Activated T-helper 2 cell treated with anti-CD3 and anti-CD28 coated beads, Interferon-gamma antibody, Interleukin-2, Interleukin-4, amounts not matched to agents 10 μg/mL and 5 μg/mL and 100 μg/mL, durations not matched to agents 14 hours and 24 hours and 36 hours (primary cell): ENCODE results near the gene MYLK2. TPM values are rescaled to one million over a fixed set of nuclear protein-coding genes. Genes with fewer than 3 reads are reported as not detected.
"Not testable (repeated sequence)": the region's sequence is repeated elsewhere in the genome, so short reads cannot be mapped to it uniquely, and the experiment has no call there.

Experiments used
- DNase-seq: peaks from one replicate; pipeline ENCODE4 v3.0.0; 2021; ENCODE audit warnings: low spot score
- H3K27ac Mint-ChIP-seq: one replicate; pipeline ENCODE4 v1.8.0; 2021; ENCODE audit warnings: mixed read lengths
- H3K27me3 Mint-ChIP-seq: one replicate; pipeline ENCODE4 v1.8.0; 2021; ENCODE audit warnings: low read depth, mixed read lengths
- H3K36me3 Mint-ChIP-seq: one replicate; pipeline ENCODE4 v1.8.0; 2021; ENCODE audit warnings: low read depth, mixed read lengths
- H3K4me1 Mint-ChIP-seq: one replicate; pipeline ENCODE4 v1.8.0; 2021; ENCODE audit warnings: low read depth, mixed read lengths
- H3K4me3 Mint-ChIP-seq: one replicate; pipeline ENCODE4 v1.8.0; 2021; ENCODE audit warnings: low read depth, mild to moderate bottlenecking, moderate library complexity, mixed read lengths
- H3K9me3 Mint-ChIP-seq: one replicate; pipeline ENCODE4 v1.8.0; 2021; ENCODE audit warnings: mixed read lengths
- intact Hi-C: fragments of 100-400 bp; cut with micrococcal nuclease; formaldehyde crosslinking; loops from one replicate; pipeline ENCODE4 v1.15.1; 2023
- total RNA-seq: library from RNA; stranded (reverse); gene quantifications from 2 replicates; pipeline ENCODE4 v1.2.3, GENCODE V29; 2022

MYLK2 gene
- total RNA-seq, 1 donor from 2014 or later, result 0.27 TPM

DNA sequence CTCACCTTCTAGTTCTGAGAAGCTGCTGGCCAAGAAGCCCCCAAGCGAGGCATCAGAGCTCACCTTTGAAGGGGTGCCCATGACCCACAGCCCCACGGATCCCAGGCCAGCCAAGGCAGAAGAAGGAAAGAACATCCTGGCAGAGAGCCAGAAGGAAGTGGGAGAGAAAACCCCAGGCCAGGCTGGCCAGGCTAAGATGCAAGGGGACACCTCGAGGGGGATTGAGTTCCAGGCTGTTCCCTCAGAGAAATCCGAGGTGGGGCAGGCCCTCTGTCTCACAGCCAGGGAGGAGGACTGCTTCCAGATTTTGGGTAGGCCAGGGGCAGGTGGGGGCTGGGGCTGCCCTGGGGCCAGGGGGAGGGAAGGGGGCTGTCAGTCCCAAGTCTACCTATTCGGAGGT, 2.3 kb downstream of the MYLK2 start:
- H3K27ac Mint-ChIP-seq, result no peak overlapping the region

GRCh38 chr20:31822421-31823330, 3.5 kb downstream of the MYLK2 start:
- Mint-ChIP-seq H3K27ac (no peak overlapping the region), H3K4me3 (no peak overlapping the region), H3K36me3 (no peaks in the 10 kb centered on the region), H3K9me3 (no peaks in the 10 kb centered on the region), H3K27me3 (no peaks in the 10 kb centered on the region), H3K4me1 (peaks cover 5% of the 10 kb centered on the region)
- peak; percentile 63 for DNase-seq
- intact Hi-C loops, result loop anchor here (2.0 to 10.0 kb wide), 3 partner anchors 24 to 270 kb away; partner anchors contain the start of gene PDRG1

More for the DNA sequence above, 2.3 kb downstream of the MYLK2 start:
- H3K36me3 Mint-ChIP-seq, result no peaks in the 10 kb centered on the region
- peaks cover 5% of the 10 kb centered on the region for H3K4me1 Mint-ChIP-seq
- no peak for DNase-seq
- H3K4me3 Mint-ChIP-seq, result no peak overlapping the region
- H3K9me3 Mint-ChIP-seq, result no peaks in the 10 kb centered on the region
- no peaks in the 10 kb centered on the region for H3K27me3 Mint-ChIP-seq
- intact Hi-C loops, result loop anchor here (10.0 kb wide), 1 partner anchor 133 kb away; the partner anchor contains the start of gene PDRG1

GRCh38 chr20:31823360-31824124, 4.4 kb downstream of the MYLK2 start:
- Mint-ChIP-seq H3K4me1 (peaks cover 5% of the 10 kb centered on the region), H3K27me3 (no peaks in the 10 kb centered on the region), H3K27ac (no peak overlapping the region), H3K4me3 (no peak overlapping the region), H3K36me3 (no peaks in the 10 kb centered on the region), H3K9me3 (no peaks in the 10 kb centered on the region)
- DNase-seq, result no peak
- intact Hi-C loops, result loop anchor here (2.0 to 10.0 kb wide), 3 partner anchors 23 to 269 kb away; partner anchors contain the start of gene PDRG1

DNA sequence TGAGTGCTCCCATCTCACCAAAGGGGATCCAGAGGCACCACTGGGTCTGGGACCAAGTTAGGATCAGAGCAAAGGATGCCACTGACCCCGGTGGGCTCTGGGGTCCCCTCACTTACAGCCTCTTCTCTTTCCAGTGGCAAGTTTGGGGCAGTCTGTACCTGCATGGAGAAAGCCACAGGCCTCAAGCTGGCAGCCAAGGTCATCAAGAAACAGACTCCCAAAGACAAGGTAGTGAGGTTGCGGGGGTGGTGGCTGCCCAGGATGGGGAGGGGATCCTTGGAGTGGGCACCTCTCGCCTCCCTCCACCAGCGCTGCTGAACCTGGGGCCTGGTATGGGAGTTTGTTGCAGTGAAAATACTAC, 4.9 kb downstream of the MYLK2 start:
- peaks cover 5% of the 10 kb centered on the region for H3K4me1 Mint-ChIP-seq
- no peak for DNase-seq
- no peaks in the 10 kb centered on the region for H3K27me3 Mint-ChIP-seq
- no peaks in the 10 kb centered on the region for H3K36me3 Mint-ChIP-seq
- H3K9me3 Mint-ChIP-seq, result no peaks in the 10 kb centered on the region
- H3K4me3 Mint-ChIP-seq, result no peak overlapping the region
- intact Hi-C loops, result loop anchor here (10.0 kb wide), 1 partner anchor 131 kb away; the partner anchor contains the start of gene PDRG1
- H3K27ac Mint-ChIP-seq, result no peak overlapping the region

DNA sequence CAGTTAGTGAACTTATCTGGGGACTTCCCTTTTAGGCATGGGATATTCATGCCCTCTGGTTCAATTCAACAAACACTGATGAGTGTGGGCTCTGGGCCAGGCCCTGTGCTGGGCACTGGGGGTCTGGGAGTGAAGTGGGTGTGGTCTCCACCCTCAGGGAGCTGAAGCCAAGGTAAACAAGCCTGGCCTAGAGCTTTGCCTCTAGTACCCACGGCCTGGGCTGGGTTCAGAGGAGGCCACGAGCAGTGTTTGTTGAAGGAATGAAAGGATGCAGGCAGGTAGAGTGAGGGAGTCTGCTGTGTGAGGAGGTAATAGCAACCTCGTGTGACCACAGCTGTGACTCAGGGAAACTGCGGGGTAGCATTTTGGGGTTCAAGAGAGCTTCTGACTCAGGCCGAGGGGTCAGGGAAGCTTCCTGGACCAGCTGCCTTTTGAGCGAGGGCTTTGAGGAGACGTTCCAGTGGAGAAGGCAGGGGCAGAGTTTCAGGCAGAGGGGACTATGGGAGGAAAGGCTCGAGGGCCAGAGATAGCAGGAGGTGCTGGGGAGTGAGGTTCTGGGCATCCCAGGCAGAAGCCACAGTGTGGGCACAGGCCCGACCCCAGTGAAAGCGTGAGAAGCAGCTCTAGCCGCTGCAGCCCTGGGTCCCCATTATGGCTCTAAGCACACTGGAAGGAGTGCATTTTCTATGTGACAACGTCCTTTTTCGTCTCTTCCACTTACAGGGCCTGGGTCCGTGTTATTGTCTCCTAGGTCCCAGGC, 5.6 kb downstream of the MYLK2 start:
- Mint-ChIP-seq H3K4me3 (no peak overlapping the region), H3K4me1 (peaks cover 5% of the 10 kb centered on the region), H3K9me3 (no peaks in the 10 kb centered on the region), H3K36me3 (no peaks in the 10 kb centered on the region), H3K27ac (no peak overlapping the region), H3K27me3 (no peaks in the 10 kb centered on the region)
- intact Hi-C loops, result loop anchor here (10.0 kb wide), 1 partner anchor 130 kb away; the partner anchor contains the start of gene PDRG1
- no peak for DNase-seq

DNA sequence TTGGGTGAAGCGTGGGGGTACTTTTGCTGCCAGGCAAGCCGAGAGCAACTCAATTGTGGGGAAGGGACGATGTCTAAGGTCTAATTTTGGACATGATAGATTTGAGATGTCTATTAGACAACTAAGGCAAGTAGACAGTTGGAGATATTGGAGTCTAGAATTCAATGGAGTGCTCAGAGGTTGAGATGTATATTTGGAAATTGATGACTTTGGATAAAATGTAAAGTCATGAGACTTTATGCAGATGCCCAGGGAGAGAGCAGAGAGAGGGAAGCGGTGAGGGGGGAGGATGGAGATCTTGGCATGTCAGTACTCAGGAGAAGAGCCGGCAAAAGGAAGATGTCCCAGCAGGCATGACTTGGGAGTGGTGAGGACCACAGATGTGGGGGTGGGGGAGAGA, 6.9 kb downstream of the MYLK2 start:
- Mint-ChIP-seq H3K4me1 (peaks cover 5% of the 10 kb centered on the region), H3K27ac (no peak overlapping the region), H3K36me3 (no peaks in the 10 kb centered on the region), H3K27me3 (no peaks in the 10 kb centered on the region), H3K9me3 (no peaks in the 10 kb centered on the region), H3K4me3 (no peak overlapping the region)
- no peak for DNase-seq
- intact Hi-C loops, result loop anchor here (10.0 kb wide), 1 partner anchor 129 kb away; the partner anchor contains the start of gene PDRG1

DNA sequence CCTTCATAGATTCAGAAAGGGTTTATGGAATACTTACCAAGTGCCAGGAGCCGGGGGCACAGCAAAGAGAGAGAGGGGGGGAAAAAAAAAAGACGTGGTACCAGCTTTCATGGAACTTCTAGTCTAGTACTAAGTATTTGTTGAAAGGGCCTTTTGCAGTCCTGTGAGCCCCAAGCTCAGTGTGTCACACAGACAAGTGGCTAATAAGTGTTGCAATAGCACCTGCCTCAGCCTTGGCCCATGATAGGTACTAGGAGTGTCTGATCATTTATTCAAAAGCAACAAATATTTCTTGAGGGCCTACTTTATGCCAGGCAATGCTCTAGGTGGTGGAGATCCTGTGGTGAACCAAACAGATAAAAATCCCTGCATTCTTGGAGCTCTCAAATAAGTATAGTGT, 7.9 kb downstream of the MYLK2 start:
- DNase-seq, result no peak
- no peaks in the 10 kb centered on the region for H3K9me3 Mint-ChIP-seq
- no peaks in the 10 kb centered on the region for H3K36me3 Mint-ChIP-seq
- no peaks in the 10 kb centered on the region for H3K27me3 Mint-ChIP-seq
- H3K27ac Mint-ChIP-seq, result no peak overlapping the region
- peaks cover 5% of the 10 kb centered on the region for H3K4me1 Mint-ChIP-seq
- H3K4me3 Mint-ChIP-seq, result no peak overlapping the region
- intact Hi-C loops, result loop anchor here (10.0 kb wide), 1 partner anchor 128 kb away; the partner anchor contains the start of gene PDRG1

GRCh38 chr20:31828016-31828415, 8.9 kb downstream of the MYLK2 start:
- not testable (repeated sequence) for H3K27ac Mint-ChIP-seq, DNase-seq, H3K27me3 Mint-ChIP-seq, H3K4me3 Mint-ChIP-seq, H3K9me3 Mint-ChIP-seq, H3K4me1 Mint-ChIP-seq, H3K36me3 Mint-ChIP-seq
- intact Hi-C loops, result loop anchor here (10.0 kb wide), 1 partner anchor 127 kb away; the partner anchor contains the start of gene PDRG1

DNA sequence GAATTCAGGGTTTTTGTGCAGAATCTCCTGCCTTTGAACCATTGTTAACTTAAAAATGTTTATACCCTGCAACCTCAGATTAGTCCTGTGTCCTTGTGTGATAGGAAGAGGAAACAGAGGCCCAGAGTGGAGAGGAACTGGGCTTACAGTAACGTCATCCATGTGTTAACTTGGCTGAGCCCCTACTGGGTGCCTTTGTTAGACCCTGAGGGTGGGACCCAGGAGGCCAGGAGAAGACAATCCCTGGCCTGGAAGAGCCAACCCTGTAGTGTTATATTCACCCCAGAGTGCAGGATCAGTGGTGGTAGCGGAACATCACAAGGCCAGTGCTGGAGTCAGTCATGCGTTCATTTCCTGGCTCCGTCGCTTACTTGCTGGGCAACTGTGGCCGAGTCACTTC, 10.6 kb downstream of the MYLK2 start:
- Mint-ChIP-seq H3K36me3 (no peaks in the 10 kb centered on the region), H3K4me3 (no peak overlapping the region), H3K27me3 (no peaks in the 10 kb centered on the region), H3K27ac (no peak overlapping the region), H3K4me1 (no peaks in the 10 kb centered on the region), H3K9me3 (no peaks in the 10 kb centered on the region)
- intact Hi-C loops, result loop anchor here (10.0 kb wide), 1 partner anchor 125 kb away; the partner anchor contains the start of gene PDRG1
- DNase-seq, result no peak

GRCh38 chr20:31830406-31830981, 11.3 kb downstream of the MYLK2 start:
- H3K4me3 Mint-ChIP-seq, result no peak overlapping the region
- H3K4me1 Mint-ChIP-seq, result no peaks in the 10 kb centered on the region
- no peak for DNase-seq
- no peak overlapping the region for H3K27ac Mint-ChIP-seq
- H3K36me3 Mint-ChIP-seq, result no peaks in the 10 kb centered on the region
- H3K9me3 Mint-ChIP-seq, result no peaks in the 10 kb centered on the region
- no peaks in the 10 kb centered on the region for H3K27me3 Mint-ChIP-seq
- intact Hi-C loops, result no loop called here

- H3K9me3 Mint-ChIP-seq, result no peaks in the 10 kb centered on the region
- no peak overlapping the region for H3K4me3 Mint-ChIP-seq
- H3K27ac Mint-ChIP-seq, result no peak overlapping the region
- intact Hi-C loops, result no loop called here
- peaks cover 4% of the 10 kb centered on the region for H3K4me1 Mint-ChIP-seq
- H3K36me3 Mint-ChIP-seq, result no peaks in the 10 kb centered on the region
- no peaks in the 10 kb centered on the region for H3K27me3 Mint-ChIP-seq
- no peak for DNase-seq
Measured at GRCh38 chr20:31831211-31831610, 12.1 kb downstream of the MYLK2 start.

- H3K36me3 Mint-ChIP-seq, result no peaks in the 10 kb centered on the region
- H3K4me1 Mint-ChIP-seq, result peaks cover 7% of the 10 kb centered on the region
- intact Hi-C loops, result no loop called here
- H3K9me3 Mint-ChIP-seq, result no peaks in the 10 kb centered on the region
- H3K27me3 Mint-ChIP-seq, result no peaks in the 10 kb centered on the region
- H3K4me3 Mint-ChIP-seq, result no peak overlapping the region
- H3K27ac Mint-ChIP-seq, result no peak overlapping the region
- no peak for DNase-seq
Measured at GRCh38 chr20:31831771-31832306, 12.7 kb downstream of the MYLK2 start.
